ENCODE results near the gene NUCB1.
"Not testable (repeated sequence)": the region's sequence is repeated elsewhere in the genome, so short reads cannot be mapped to it uniquely, and the experiment has no call there.

Gene NUCB1

DNA sequence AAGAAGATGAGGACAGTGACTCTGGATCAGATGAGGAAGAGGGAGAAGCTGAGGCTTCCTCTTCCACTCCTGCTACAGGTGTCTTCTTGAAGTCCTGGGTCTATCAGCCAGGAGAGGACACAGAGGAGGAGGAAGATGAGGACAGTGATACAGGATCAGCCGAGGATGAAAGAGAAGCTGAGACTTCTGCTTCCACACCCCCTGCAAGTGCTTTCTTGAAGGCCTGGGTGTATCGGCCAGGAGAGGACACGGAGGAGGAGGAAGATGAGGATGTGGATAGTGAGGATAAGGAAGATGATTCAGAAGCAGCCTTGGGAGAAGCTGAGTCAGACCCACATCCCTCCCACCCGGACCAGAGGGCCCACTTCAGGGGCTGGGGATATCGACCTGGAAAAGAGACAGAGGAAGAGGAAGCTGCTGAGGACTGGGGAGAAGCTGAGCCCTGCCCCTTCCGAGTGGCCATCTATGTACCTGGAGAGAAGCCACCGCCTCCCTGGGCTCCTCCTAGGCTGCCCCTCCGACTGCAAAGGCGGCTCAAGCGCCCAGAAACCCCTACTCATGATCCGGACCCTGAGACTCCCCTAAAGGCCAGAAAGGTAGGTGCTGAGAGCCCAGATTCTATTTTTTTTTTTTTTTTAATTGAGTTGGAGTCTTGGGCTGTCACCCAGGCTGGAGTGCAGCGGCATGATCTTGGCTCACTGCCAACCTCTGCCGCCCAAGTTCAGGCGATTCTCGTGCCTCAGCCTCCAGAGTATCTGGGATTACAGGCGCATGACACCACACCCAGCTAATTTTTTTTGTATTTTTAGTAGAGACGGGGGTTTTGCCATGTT, 25.6 kb upstream of the NUCB1 start:
- DNase-seq, result peak; percentile 72

GRCh38 chr19:48876043-48876981, 23.8 kb upstream of the NUCB1 start:
- DNase-seq, result not testable (repeated sequence)

DNA sequence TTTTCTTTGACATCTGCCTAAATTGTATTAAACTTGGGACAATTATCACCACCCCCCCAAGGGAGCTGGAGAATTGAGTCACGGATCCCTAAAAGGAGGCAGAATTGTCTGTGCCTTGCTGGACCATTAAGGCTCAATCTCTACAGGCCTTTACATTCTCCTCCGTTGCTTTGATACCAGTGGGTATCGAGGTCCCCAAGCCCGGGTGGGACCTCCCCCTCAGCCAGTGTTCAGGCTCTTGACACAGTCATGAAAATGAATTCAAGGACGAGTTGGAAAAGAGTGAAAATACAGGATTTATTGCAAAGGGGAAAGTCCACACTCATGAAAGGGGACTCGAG, 22.3 kb upstream of the NUCB1 start:
- DNase-seq, result no peak

GRCh38 chr19:48878196-48879024, 21.7 kb upstream of the NUCB1 start:
- DNase-seq, result no peak

- DNase-seq, result no peak
These were observed 21.0 kb upstream of the NUCB1 start for GRCh38 chr19:48879025-48879637.

- DNase-seq, result not testable (repeated sequence)
These were observed 20.4 kb upstream of the NUCB1 start for GRCh38 chr19:48879696-48880095.

- no peak for DNase-seq
These were observed 18.1 kb upstream of the NUCB1 start for GRCh38 chr19:48881741-48882657.

DNA sequence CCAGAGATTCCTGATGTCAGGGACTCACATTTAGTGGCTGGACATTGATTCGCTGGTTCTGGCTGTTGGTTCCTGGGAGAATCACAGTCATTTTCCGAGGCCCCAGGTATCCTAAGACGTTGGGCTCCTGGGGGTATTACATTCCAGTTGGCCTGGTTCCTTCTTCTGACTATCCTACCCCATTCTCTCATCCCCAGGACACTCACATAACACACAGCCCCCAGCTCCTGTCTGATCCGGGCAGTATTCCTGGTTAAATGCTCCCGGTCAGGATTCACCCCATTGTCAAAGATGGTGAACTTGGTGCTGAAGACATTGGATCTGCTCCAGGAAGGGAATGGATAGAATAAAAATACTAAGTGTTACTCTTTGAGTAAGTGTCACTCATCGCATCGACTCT, 16.4 kb upstream of the NUCB1 start:
- no peak for DNase-seq

DNA sequence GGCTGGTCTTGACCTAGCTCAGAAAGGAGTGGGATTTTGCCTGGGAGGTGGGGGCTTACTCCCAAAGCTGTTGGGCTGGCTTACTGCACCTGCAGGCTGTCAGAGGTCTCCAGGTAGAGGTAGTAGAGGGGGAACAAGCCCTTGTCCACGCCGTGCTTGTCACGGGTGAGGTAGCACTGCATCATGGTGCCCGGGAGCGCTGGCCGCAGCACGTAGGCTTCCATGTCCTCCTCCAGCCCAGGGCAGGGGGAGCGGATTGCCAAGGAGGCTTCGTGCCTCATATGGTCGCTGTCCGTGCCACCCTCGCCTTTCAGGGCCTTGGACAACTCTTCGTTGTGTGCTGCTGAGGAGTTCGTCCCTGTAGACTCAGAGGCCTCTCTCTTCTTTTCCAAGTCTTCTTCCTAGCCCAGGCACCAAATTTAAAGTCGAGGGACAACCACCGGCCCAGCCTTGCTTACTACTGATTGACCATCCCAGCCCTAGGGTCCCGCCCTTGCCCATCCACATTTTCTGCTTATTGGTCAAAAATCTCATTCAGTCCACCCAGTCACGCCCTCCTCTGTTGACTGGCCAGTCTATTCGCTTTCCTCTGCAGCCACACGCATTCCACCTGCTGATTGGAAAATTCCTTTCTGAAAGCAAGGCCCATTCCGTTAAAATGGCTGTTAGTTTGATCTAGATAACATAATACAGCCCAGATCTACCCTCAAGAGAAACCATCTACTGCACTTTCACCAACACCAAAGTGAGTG, 12.1 kb upstream of the NUCB1 start:
- DNase-seq, result no peak

- not testable (repeated sequence) for DNase-seq
These were observed 10.6 kb upstream of the NUCB1 start for GRCh38 chr19:48889496-48889895.

- no peak for DNase-seq
These were observed 9.6 kb upstream of the NUCB1 start for GRCh38 chr19:48890551-48890950.

DNA sequence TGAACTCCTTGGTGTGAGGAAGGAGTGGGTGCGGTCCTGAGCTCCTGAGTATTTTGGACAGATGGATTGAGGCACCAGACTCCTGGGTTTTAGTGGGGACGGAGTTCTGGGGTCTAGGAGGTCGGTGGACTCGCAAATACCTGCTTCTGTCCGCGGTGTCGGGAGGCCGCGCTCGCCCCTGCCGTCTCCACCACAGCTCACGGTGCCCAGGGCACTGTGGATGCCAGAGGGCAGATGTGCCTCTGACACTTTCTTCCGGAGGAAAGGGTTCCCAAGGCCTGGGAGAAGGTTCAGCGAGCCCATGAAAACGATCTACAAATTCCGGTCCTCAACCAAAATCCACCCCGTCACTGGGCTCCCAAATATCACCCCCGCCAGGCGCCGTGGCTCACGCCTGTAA, 4.9 kb upstream of the NUCB1 start:
- no peak for DNase-seq

- DNase-seq, result no peak
These were observed 3.9 kb upstream of the NUCB1 start for GRCh38 chr19:48896191-48896720.

DNA sequence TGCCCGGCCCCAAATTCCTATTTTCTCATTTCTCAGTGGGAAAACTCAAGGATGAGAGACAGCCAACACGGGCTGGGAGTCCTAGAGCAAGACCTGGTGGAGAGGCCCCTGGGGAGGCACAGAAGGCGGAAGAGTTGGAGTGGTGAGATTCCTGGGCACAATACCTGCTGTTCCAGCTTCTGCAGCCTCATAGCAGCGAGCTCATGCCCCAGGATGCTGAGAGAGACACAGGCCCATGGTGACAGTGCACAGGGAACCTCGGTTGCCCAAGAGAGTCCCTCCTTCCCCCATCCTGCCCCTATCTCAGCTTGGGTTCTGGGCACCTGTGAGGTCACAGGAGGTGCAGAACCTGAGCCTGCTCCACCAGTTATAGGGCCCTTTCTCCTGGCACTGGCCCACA, 2.9 kb upstream of the NUCB1 start:
- no peak for DNase-seq

DNA sequence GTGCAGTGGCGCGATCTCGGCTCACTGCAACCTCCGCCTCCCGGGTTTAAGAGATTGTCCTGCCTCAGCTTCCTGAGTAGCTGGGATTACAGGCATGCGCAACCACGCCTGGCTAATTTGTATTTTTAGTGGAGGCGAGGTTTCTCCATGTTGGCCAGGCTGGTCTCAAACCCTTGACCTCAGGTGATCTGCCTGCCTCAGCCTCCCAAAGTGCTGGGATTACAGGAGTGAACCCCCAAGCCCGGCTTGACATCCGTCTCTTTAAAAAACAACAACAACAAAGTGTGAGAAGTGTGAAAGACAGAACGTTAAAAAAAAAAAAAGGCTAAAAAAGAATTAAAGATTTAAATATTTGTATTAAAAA, 744 bp upstream of the NUCB1 start:
- DNase-seq, result not testable (repeated sequence)

DNA sequence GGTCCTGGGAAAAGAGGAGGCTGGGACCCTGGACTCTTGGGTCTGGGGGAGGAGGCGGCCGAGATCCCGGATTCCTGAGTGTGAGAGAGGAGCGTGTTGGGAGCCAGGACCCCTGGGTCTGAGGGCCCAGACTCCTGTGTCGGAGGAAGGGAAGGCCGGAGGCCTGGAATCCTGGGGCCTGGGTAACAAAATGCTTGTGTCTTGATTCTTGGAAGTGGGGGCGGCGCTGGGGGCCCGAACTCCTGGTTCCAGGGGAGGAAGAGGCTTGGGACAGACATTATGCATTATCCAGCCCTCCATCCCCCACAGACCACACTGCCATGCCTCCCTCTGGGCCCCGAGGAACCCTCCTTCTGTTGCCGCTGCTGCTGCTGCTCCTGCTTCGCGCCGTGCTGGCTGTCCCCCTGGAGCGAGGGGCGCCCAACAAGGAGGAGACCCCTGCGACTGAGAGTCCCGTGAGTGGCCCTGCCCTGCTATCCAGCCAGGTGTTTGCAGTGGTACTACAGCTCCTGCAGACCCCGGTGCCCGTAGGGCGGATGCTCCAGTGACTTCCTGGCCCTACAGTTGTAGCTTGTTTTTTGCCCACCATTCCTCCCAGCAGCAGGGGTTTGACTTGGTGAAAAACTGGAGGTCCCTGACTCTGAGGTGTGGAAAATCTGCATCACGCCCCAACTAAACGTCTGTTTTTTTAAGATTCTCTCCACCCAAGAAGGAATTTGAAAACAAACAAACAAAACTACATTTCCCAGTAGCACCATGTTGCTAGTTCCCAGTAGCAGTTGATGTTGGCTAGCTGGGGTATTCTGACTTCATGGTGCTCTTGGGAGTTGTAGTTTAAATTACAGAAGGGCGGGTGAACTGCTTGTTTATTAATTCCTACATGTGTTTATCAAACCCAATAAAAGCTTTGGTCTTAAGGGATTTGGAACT, 630 bp downstream of the NUCB1 start:
- DNase-seq, result no peak

GRCh38 chr19:48902291-48902690, 2.2 kb downstream of the NUCB1 start:
- DNase-seq, result not testable (repeated sequence)

DNA sequence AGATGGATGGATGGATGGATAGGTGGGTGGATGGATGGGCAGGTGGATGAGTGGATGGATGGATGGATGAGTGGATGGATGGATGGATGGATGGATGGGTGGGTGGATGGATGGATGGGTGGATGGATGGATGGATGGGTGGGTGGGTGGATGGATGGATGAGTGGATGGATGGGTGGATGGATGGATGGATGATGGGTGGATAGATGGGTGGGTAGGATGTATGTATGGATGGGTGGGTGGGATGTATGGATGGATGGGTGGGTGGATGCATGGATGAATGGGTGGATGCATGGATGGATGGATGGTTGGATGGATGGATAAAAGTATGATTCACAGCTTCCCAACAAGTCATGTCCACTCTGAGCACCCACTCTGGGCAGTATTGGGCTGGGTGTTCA, 3.7 kb downstream of the NUCB1 start:
- DNase-seq, result not testable (repeated sequence)

DNA sequence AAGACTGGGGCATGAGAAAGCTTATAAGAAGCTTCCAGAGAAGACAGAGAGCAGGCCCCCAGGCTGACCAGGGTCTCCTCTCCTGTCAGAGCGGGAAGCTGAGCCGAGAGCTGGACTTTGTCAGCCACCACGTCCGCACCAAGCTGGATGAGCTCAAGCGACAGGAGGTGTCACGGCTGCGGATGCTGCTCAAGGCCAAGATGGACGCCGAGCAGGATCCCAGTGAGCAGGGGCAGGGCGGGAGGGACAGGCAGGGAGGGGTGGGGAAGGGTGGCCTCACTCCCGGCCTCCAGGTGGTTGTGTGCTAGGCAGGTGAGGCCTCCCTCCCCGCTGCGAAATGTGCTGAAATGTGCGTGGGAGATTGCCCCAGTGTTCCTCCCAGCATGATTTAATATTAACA, 5.6 kb downstream of the NUCB1 start:
- no peak for DNase-seq

Measured in COR-L47 (cell line).